Measurements from ENCODE around the gene OBSCN.

Gene OBSCN

DNA sequence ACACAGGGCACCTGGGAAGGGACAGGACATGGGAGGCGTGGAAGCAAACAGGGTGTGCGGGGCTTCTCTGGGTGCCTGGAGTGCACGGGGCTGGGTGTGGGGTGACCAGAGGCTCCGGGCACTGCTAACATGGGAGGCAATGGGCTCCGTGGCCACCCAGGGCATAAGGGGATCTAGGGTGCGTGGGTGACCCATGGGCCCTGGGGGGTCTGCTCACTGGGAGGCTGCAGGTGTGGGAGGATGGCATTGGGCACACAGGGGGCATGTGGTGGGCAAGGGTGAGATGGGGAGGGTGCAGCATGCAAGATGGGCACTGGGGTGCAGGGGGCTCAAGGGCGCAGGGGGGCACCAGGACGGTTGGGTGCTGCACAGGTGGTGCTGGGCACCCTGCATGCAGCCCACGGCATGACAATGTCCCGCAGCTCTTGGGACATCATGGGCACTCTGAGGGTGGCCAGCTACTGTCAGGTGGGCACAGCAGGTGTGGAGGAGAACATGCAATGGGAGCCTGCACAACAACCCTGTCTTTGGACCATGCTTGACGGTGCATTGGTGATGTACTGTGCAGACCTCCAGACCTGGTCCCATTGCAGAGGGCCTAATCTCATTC, 183.7 kb downstream of the OBSCN start:
- DNase-seq (ENCODE audit: low read depth), result no peak

DNA sequence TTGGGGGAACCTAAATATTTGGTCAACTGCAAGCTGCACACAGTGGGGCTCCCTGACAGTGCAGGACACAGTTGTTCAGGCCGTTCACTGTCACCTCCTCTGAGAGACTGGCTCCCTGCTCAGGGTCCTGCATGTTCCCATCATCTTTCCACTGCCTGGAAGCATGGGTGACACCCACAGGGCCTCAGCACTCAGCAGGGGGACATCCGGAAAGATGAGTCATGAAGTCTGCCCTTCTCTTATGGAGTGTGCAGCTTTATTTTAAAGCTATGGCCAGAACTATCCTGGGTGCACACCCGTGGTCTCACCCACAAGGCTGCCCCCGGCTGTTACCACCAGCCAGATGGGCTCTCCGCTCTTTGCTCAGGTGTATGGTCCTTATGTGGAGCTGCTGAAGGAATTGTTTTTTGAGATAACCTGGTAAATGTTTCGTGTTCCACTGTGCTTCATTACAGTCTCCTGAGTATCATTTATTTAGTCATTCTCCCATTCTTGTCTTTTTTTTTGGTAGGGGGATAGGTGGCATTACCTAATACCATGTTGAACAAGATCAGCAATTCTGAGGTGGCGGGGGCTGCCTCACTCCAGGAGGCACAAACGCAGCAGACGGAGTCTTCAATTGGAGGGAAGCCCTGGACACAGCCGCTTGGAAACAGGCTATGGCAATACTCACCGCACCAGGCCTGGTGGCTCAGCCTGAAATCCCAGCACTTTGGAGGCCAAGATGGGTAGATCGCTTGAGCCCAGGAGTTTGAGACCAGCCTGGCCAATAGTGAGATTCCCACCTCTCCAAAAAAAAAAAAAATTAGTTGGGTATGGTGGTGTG, 184.5 kb downstream of the OBSCN start:
- no peak for DNase-seq (ENCODE audit: low read depth)

DNA sequence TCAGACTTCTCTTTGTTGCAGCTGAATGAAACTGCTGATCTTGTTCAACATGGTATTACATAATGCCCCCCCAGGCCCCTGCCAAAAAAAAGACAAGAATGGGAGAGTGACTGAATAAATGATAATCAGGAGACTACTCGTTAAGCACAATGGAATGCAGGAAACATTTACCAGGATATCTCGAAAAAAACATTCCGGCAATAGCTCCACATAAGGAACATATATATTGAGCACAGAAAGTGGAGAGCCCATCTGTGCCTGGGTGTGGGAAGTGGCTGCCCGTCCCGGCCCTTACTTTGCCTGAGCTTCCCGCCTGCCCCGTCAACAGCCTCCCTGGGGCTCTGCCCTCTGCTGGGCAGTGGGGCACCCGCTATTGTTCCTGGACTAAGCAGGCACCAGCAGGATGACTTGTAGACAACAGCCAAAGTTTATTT, 185.4 kb downstream of the OBSCN start:
- DNase-seq (ENCODE audit: low read depth), result no peak

DNA sequence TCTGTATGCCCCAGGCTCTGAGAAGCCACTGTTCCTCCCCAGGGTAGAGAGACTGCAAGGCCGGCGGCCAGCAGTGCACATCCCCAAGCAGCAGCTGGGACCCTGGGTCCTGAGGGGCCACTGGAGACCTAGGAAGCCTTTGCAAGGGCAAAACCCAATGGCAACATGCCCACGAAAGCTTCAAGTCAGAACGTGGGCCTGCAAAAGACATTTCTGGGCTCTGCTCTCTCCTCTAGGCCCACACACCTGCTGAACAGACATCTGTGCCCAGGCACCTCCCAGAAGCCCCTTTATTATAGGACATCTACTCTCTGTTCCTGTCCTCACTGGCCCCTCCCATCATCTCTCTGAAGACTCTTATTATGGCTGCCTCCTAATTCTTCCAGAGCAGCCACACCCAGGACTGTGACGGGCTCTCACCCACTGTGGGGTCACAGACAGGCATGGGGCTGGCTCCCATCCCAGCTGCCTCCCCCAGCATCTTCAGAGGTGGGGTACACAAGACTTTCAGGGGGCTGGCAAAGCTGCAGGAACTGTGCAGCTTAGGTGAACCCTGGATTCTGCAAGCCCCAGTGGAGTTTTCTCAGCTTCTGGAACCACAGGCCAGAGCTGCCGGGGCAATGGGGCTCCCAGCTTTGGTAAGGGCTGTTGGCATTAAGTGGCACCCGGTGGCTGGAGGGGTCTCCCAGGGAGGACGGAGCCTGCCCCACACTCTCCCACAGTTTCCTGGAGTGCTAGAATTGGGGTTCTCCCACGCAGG, 186.1 kb downstream of the OBSCN start:
- no peak for DNase-seq (ENCODE audit: low read depth)

DNA sequence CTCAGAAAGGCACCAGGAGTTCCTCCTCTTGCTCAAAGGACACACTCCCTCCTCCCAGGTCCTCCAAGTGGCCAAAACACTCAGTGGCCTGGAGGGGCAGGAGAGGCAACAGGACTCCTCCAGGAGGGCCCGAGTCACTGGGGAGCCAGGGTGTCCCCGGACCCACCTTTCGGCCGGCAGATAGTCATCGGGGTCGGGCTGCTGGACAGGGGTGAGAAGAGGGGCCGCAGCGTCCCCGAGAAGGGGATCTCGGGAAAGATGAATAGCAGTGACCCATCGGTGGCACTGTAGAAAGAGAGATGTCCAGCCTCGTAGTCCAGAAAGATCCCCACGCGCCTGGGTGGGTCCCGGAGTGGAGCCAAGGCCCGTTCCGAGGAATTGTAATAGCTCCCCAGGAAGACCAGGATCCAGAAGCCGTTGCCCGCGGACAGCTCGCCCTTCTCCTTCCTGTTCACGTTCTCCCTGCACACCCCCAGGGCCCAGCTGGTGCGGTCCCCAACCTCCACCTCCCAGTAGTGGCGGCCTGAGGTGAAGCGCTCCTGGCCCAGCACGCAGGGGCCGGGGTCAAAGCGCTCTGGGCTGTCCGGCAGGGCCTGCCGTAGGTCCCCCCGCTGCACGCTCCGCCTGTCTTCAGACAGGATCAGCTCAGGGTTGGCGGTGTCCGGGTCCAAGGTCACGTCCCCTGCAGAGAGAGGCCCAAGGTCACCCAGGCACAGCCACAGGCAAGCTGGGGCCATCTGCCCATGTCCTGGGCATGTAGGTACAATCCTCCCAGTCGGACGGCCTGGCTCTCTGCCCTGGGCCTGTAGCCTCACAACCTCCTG, 186.9 kb downstream of the OBSCN start:
- no peak for DNase-seq (ENCODE audit: low read depth)

DNA sequence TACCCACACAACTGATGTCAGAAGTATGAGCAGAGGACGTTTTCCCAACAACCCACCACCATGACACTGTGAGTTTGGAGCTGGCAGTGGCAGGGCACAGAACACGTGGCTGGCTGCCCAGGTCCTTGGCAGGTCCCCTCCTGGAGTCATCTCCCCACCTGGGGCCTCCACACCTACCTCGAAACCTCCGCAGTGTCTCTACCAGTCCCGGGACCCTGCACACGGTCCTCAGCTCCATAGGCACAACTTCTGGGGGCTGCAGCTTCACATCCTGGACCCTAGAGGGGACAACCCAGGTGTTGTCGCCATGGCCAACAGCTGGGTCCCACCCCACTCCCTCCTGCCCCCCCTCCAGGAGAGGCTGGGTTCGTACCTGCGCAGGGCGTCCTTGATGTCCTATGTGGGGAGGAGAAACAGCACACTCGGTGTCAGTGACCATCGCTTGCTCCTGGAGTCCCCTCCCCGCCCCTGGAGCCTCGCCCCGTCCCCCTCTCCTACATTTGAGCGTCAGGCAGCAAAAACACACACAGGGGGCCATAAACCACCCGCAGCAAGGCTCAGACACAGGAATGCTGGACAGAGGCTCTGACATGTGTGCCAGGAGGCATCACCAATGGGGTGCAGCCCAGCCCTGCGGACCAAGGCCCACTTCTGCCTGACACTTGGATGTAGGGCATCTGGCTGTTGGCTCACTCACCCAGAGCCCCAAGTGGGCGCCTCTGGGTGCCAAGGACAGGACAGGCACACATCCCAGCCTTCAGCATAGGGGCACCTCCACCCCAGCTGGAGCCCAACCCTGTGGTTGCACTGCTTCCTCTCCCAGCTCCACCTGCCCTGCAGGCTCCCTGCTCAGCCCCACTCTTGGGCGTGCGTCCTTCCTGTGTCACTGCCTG, 189.2 kb downstream of the OBSCN start:
- DNase-seq (ENCODE audit: low read depth), result no peak

DNA sequence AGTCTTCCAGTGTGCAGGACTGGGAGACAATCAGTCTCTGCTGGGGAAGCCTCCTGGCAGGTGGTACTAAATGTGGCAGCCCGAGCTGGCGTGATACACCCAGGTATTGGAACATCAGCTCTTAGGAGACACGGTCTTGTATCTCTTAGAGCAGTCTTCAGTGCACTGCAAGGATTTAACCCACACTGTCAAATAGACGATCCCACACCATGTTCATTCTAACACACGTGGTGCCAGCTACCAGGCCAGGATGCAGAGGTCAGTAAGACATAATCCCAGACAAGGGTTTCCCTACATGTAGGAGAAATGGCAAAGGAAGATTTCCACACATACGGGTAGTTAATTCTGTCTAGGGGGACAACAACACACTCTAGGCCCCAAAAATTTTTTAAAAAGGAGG, 190.1 kb downstream of the OBSCN start:
- no peak for DNase-seq (ENCODE audit: low read depth)

DNA sequence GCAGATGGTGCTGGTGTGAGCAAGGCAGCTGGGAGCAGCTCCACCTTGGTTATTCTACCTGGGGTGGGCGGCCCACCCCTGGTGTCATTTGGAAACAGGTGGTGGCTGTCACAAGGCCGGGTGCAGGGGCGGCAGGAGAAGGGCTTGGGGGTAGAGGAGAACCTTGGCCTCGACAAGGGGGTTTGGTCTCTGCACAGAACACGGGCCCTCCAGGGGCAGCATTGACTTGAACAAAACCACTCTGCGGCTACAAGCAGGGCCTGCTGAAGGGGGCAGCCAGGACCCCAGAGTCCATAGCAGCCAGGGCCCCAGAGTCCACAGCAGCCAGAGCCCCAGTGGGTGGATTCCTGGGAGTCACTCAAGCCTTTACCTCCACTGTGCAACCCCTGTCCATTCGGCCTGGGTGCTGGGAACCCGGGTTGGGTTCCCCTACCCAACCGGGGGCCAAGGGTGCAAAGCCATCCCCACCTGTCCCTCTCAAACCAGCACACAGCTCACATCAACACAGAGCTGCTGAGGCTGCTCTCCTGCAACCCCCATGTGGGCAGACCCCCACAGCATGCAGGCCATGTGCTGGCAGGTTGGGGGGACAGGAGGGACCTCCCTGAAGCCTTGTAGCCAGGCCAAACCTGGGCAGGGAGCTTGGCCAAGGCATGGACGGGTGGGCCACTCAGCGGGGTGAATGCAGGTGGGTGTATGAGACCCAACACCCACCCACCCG, 191.1 kb downstream of the OBSCN start:
- no peak for DNase-seq (ENCODE audit: low read depth)

DNA sequence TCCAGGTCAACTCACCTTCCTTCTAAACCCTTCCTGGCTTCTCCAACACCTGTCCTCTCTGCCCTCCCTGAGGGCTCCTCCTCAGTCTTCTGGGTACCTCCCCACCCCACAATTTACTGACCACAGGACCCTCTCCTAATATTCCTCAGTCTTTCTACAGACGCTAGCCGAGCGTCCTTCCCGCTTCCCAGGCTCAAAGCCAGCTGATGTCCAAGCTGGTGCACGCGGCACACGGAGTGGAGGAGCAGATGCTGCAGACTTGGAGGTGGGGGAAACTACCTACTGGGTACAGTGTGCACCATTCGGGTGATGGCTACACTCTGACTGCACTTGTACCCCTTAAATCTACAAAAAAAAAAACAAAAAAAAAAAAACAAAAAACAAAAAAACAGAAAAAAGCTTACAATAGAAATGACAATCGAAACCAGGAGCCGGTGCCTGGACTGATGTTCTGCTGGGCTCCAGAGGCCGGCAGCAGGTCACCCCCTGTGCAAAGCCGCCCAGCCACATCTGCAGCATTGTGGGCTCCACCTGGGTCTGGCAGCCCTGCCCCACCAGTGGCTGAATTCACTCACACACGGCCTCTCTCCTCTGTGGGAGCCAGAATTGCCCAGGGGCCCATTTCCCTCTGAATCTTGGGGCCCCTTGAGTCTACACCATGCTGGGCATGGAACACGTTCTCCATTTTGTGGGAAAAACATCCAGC, 191.8 kb downstream of the OBSCN start:
- no peak for DNase-seq (ENCODE audit: low read depth)

DNA sequence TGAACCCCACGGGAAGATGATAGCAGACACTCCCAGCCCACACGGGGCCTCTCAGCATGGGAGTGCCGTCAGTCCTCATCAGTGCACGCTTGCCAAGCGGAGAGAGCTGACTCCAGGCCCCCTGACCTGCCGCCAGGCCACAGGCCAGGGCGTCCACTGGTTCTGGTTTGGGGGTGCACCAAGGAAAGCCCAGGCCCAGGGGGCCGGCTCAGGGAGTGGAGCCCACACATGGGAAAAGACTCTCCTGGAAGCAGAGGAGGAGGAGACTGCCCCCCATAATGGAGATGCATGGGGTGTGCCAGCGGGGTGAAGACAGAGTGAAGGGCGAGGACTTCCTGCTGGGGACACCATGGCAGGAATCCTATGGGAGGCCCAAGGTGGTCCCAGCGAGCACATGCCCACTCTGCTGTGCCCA, 192.4 kb downstream of the OBSCN start:
- no peak for DNase-seq (ENCODE audit: low read depth)

DNA sequence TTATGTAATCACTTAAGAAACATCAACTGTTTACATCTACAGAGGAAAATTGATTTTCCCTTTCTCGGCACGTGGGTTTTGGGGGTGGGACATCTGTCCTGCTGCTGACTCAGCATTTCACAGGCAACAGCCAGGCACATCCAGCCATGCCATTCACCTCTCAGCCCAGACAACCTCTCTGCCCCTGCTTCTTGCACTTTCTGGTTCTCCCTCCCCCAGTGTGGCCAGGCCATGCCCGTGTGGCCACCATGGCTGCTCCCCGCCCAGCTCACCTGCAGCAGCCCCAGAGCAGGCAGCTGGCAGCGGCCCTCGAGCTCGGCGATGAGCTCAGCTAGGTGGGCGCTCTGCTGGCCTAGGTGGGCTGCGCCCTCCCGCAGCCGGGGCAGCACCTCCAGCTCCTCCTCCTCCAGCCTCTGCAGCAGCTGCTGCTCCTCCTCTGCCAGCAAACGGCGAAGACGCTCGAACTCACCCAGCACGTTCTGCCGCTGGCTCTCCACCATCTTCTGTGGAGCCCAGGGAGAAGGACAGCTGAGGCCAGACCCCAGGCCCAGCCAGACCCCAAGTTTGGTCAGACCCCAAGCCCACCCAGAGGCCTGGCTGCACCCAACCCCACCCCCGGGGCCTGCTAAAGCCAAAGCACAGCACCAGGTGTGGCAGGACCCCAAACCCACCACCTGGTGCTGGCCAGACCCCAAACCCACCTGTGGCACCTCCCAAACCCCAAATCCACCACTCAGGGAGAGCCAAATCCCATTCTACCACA, 193.0 kb downstream of the OBSCN start:
- no peak for DNase-seq (ENCODE audit: low read depth)

DNA sequence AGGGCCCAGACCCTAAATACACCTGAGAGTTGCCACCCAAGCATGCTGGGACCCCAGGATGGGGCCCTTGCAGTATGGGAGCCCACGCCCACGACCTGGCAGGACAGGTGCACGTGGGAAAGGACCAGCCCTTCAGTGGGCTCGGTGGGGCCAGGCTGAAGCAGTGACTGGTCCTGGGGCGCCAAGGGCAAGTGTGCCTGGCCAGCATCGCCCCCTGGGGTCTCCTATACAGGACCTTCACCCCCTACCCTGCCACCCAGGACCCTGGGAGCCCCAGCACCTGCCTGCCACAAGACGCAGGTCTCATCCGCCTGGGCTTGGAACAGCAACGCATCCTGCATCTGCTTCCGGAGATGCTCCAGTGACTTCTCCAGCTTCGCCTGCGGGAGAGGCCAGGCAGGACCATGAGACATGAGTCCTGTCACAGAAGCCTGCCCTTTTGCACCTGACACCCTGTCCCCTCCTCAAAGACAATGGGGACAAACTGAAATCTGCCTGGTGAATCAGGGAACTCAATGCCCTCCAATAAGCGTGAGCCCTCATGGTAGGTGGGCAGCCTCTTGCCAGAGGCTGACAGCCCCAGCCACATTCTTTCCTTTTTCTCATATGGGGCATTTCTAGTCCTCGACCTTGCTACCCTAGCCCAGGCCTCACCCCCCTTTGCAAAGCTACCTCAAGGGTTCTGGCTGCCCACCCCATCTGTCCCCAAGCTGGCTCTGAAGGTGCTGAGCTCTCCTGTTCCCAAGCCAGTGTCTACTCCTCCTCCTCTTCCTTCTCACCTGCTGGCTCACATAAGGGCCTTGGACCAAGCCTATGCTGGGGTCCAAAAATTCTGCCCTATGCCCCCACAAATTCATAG, 194.2 kb downstream of the OBSCN start:
- DNase-seq (ENCODE audit: low read depth), result no peak

DNA sequence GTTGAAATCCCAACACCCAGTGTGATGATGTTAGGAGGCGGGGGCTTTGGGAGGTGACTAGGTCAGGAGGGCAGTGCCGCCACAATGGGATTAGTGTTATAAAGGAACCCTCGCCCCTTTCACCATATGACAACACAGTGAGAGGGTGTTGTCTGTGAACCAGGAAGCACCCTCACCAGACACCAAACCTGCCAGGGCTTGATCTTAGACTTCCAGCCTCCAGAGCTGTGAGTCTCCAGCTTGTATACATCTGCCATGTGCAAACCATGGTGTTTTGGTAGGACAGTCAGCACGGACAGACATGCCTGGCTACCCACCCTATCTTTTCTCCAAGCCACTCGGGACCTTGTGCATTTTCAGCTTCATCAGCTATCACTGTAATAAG, 194.8 kb downstream of the OBSCN start:
- no peak for DNase-seq (ENCODE audit: low read depth)

DNA sequence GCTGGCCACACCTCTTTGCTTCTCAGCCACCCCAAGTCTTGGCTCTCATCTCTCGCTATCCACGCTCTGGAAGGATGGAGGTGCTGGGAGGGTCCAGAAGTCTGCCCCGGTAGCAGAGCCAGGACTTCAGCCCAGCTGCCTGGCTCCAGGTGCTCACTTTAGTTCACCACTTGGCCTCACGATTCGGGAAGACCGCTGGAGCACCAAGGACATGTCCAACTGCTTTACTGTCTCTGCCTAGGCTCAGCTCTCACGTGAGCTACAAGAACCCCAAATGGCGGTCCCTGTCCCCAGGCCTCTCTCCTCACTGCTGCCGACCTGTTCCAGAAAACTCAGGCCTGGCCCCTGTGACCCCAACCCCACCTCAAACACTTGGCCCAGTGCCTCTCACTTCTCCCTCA, 195.4 kb downstream of the OBSCN start:
- DNase-seq (ENCODE audit: low read depth), result no peak

DNA sequence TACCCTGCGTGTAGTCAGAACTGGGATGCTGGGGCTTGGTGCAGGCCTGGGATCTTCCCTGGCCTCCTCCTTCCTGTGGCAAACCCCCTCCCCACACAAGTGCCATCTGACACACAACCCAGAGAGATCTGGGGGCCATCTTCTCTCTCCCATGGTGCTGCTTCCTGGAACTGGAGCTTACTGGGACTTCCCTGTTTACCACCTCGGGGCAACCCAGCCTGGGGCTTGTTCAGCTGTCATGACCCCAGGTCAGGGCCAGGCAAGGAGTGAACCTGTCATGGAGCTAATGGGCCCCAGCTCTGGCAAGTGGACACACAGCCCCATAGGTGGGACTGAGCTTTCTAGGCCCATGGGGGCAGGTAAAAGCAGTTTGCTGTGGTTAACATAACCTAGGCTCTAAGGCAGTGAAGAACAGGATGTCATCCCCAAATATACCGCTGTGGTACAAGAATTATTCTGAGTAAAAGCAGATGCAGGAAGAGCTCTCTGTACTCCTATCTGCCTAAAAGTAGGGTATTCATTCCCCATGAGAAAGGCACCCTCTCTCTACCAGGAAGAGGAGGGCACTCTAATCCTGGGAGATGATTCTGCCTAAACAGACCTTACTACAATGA, 196.4 kb downstream of the OBSCN start:
- no peak for DNase-seq (ENCODE audit: low read depth)

DNA sequence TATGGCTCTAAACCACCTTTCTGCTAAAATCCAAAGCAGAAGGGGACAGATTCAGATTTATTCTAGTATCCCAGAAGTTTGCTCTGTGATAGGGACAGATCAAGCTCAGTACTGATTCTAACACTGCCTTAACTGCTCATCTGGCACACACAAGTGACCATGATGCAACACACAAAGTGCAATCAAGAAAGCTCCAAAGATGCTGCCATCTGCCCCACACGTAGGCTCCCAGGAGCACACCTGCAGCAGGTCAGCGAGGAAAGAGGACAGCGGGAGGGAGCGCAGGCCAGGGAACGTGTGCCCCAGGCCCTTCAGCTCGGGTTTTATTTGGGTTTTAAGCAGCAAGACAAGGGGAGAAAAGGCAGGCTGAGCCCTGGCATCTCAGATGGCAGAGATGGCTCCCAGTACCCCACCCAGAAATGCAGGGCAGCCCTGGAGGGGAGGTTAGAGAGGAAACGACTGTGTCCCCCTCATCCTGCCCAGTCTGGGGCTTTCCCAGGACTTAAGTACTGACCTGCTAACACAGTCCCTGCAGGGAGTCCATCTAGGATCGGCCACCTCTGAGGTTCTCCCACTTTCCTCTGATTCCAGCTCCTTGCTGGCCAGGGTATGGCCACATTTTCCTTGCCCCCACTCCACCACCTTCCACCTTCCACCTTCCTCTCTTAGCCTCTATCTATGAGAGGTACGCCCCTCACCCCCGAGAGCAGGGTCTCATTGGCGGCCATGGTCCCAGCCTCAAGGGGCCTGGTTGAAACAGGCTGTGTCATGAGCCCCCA, 197.5 kb downstream of the OBSCN start:
- DNase-seq (ENCODE audit: low read depth), result no peak

DNA sequence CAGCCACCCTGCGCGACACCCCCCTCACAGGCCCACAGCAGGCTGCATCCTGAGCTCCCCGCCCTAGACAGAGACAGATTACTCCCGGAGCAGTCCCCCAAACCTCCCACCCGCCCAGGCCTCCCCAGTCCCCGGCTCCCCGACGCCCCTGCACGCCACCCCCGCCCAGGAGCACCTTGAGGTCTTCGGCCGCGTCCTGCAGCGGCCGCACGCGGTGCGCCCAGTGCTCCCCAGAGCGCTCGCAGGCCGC, 198.1 kb downstream of the OBSCN start:
- no peak for DNase-seq (ENCODE audit: low read depth)

All from stimulated activated CD8-positive, alpha-beta memory T cell treated with anti-CD3 and anti-CD28 coated beads, Interleukin-7, amount 100 ng/mL, for 24 hours (primary cell).